DOHH2 (cell line): Measurements from ENCODE around the gene WNK1.

Source experiments
- H3F3A ChIP-seq: fragments of 200-600 bp; sonication (generic), shearing (Covaris generic); 2 replicates; pipeline ENCODE4 v1.6.0; 2016; ENCODE audit warnings: antibody characterized with exemption, mild to moderate bottlenecking; ENCODE audit not compliant: control insufficient read depth, insufficient read depth
- H3K27ac ChIP-seq: fragments of 200-600 bp; sonication (generic); 2 replicates; pipeline ENCODE4 v1.5.1; 2014; ENCODE audit warnings: low read depth, mild to moderate bottlenecking, low read length, moderate library complexity
- H3K27me3 ChIP-seq: fragments of 200-600 bp; sonication (generic); 2 replicates; pipeline ENCODE4 v1.6.1; 2014; ENCODE audit warnings: mild to moderate bottlenecking, low read length, mixed read lengths; ENCODE audit not compliant: control insufficient read depth
- H3K36me3 ChIP-seq: fragments of 200-600 bp; sonication (generic); 2 replicates; pipeline ENCODE4 v1.6.1; 2014; ENCODE audit warnings: mild to moderate bottlenecking, low read length, moderate library complexity, mixed read lengths; ENCODE audit not compliant: control insufficient read depth
- H3K4me1 ChIP-seq: fragments of 200-600 bp; sonication (generic); 2 replicates; pipeline ENCODE4 v1.6.1; 2014; ENCODE audit warnings: mild to moderate bottlenecking, low read length, mixed read lengths; ENCODE audit not compliant: control insufficient read depth
- H3K4me2 ChIP-seq: fragments of 200-600 bp; sonication (generic); 2 replicates; pipeline ENCODE4 v1.6.0; 2014; ENCODE audit warnings: mild to moderate bottlenecking, low read length, moderate library complexity
- H3K4me3 ChIP-seq: fragments of 200-600 bp; sonication (generic); 2 replicates; pipeline ENCODE4 v1.5.1; 2014; ENCODE audit warnings: mild to moderate bottlenecking, low read length, mixed read lengths
- H3K79me2 ChIP-seq: fragments of 200-600 bp; sonication (generic); 2 replicates; pipeline ENCODE4 v1.6.1; 2014; ENCODE audit warnings: mild to moderate bottlenecking, low read length, mixed read lengths; ENCODE audit not compliant: control insufficient read depth
- H3K9me2 ChIP-seq: fragments of 200-600 bp; sonication (generic); replicated peaks from 2 replicates; pipeline ENCODE4 v1.6.1; 2014; ENCODE audit warnings: mild to moderate bottlenecking, low read length, mixed read lengths; ENCODE audit not compliant: control insufficient read depth
- H3K9me3 ChIP-seq: fragments of 200-600 bp; sonication (generic); 2 replicates; pipeline ENCODE4 v1.6.1; 2014; ENCODE audit warnings: antibody characterized with exemption, low read length, mixed read lengths; ENCODE audit not compliant: control insufficient read depth, insufficient read depth
- H4K20me1 ChIP-seq: fragments of 200-600 bp; sonication (generic); 2 replicates; pipeline ENCODE4 v1.6.0; 2014; ENCODE audit warnings: low read depth, mild to moderate bottlenecking, antibody characterized with exemption, low read length, moderate library complexity; ENCODE audit not compliant: control insufficient read depth, insufficient read depth
- EZH2phosphoT487 ChIP-seq: fragments of 200-600 bp; sonication (generic); IDR thresholded peaks from 2 replicates; pipeline ENCODE4 v1.6.1; 2017; ENCODE audit warnings: borderline replicate concordance, mild to moderate bottlenecking, antibody characterized with exemption, low read length, moderate library complexity, mixed read lengths
- TF ChIP-seq, protein P1 (sequence below): fragments of 200-600 bp; sonication (generic); IDR thresholded peaks from one replicate; pipeline ENCODE4 v1.5.1; 2014; ENCODE audit warnings: antibody characterized with exemption, mild to moderate bottlenecking, low read depth, low read length; ENCODE audit not compliant: poor library complexity, severe bottlenecking

WNK1 gene

DNA sequence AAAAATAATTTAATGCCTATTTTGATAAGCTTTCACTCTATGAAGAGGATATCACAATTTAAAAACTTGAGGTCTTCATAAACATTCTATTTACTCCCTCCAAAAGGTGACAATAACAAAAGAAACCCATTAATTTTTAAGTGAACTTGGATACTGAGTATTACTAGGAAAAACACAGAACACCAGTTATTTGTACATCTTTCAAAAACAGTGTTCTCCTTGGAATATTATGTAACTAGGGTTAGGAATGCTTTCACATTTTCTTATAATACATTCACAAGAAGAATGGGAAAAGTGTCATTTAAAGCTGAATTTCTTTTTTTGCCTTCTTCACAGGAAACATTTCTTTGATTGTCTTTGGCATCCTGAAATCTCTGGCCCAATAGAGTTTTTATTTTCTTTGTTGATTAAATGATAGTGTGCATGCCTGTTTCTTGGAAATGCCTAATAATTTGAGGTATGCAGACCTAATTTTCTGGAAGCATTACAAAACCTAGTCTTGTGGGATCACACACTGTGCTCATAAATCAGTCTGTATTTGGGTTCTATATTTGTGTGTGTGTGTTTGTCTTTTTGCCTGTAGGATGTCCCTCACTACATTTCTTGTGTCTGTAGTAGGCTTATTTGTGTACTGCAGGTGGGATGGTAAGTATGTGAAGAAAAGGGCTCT lies 76.5 kb downstream of the WNK1 start:
- Histone ChIP-seq H4K20me1 (no peaks in the 10 kb centered on the region; the same call in 1 of the 2 replicates), H3F3A (no peaks in the 10 kb centered on the region), H3K4me1 (peaks cover 4% of the 10 kb centered on the region), H3K27me3 (no peaks in the 10 kb centered on the region), H3K4me2 (no peak overlapping the region), H3K4me3 (no peak overlapping the region), H3K27ac (no peak overlapping the region), H3K36me3 (peaks cover 57% of the 10 kb centered on the region), H3K9me2 (no peaks in the 10 kb centered on the region), H3K9me3 (no peaks in the 10 kb centered on the region), H3K79me2 (peaks cover 29% of the 10 kb centered on the region)
- TF ChIP-seq, protein P1, sequence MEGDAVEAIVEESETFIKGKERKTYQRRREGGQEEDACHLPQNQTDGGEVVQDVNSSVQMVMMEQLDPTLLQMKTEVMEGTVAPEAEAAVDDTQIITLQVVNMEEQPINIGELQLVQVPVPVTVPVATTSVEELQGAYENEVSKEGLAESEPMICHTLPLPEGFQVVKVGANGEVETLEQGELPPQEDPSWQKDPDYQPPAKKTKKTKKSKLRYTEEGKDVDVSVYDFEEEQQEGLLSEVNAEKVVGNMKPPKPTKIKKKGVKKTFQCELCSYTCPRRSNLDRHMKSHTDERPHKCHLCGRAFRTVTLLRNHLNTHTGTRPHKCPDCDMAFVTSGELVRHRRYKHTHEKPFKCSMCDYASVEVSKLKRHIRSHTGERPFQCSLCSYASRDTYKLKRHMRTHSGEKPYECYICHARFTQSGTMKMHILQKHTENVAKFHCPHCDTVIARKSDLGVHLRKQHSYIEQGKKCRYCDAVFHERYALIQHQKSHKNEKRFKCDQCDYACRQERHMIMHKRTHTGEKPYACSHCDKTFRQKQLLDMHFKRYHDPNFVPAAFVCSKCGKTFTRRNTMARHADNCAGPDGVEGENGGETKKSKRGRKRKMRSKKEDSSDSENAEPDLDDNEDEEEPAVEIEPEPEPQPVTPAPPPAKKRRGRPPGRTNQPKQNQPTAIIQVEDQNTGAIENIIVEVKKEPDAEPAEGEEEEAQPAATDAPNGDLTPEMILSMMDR, result no peak
- TF ChIP-seq EZH2phosphoT487, result no peak

DNA sequence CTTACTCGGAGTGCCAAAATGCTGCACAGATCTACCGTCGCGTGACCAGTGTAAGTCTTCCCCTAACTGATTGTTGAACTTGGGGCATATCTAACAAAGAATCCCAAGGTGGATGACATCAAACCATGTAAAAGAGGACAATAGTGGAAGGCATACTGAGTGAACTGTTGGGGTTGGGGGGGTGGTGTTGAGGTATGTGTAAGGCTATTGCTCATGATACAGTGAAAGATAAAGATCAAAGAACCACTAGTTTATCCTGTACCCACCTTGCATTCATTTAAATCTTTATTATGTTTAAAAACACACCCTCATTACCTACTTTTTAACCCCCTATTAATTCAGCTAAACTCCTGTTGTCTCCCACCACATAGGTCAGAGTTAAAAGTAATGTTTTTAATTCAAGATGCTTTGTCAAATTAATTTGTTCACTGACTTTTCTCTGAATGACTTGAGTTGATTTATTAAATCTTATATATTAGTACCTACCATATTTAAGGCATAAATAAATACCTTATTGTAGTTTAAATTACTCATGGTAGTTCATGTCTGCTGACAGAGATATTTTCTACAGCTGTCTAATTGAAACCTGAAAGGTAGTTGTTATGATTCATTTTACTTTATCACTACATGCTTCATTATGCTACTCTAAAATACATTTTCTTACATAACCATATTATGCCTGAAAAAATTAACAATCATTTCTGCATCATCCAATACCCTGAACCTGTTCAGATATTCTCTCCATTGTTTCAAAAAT lies 77.9 kb downstream of the WNK1 start:
- TF ChIP-seq EZH2phosphoT487, result no peak
- TF ChIP-seq, protein P1, result no peak
- no peaks in the 10 kb centered on the region for H4K20me1 ChIP-seq
- H3K27me3 ChIP-seq, result no peaks in the 10 kb centered on the region
- H3K9me2 ChIP-seq, result no peaks in the 10 kb centered on the region
- H3K79me2 ChIP-seq, result peaks cover 16% of the 10 kb centered on the region
- H3K4me2 ChIP-seq, result no peak overlapping the region
- no peaks in the 10 kb centered on the region for H3K9me3 ChIP-seq
- peaks cover 65% of the 10 kb centered on the region for H3K36me3 ChIP-seq
- no peak overlapping the region for H3K4me3 ChIP-seq
- H3K27ac ChIP-seq, result no peak overlapping the region
- no peaks in the 10 kb centered on the region for H3F3A ChIP-seq
- H3K4me1 ChIP-seq, result no peaks in the 10 kb centered on the region

DNA sequence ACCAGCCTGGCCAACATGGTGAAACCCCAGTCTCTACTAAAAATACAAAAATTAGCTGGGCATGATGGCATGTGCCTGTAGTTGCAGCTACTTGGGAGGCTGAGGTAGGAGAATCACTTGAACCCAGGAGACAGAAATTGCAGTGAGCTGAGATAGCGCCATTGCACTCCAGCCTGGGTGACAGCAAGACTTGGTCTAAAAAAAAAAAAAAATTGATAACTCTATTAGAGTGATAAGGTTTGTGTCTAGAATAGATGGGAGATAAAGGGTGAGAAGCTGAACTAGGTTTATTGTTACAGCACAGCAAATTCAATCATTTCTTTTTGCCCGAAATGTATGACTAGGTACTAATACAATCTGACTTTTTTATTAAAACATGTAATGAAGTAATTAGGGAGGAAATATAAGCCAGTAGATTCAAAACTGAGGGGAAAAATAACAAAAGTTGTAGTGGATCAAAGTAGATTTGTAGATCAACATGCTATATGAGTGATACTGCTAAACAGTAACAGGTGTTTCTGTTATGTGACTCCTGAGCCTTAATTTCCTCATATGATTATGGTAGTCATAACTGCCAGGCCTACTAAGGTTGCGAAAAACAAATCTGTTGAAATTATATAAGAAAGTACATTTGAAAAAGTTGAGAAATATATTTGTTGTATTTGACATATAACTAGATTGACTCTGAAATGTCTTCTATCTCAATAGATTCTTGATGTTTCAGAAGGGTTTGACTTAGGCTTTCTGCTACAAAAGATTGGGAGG lies 83.6 kb downstream of the WNK1 start:
- no peak overlapping the region for H3K27ac ChIP-seq
- no peak overlapping the region for H3K4me3 ChIP-seq
- H3K4me2 ChIP-seq, result no peak overlapping the region
- H3K27me3 ChIP-seq, result no peaks in the 10 kb centered on the region
- no peaks in the 10 kb centered on the region for H3K9me3 ChIP-seq
- no peaks in the 10 kb centered on the region for H4K20me1 ChIP-seq
- H3K79me2 ChIP-seq, result no peaks in the 10 kb centered on the region; the same call in 1 of the 2 replicates
- TF ChIP-seq, protein P1, result no peak
- no peak for TF ChIP-seq EZH2phosphoT487
- peaks cover 30% of the 10 kb centered on the region for H3K36me3 ChIP-seq
- H3K9me2 ChIP-seq, result no peaks in the 10 kb centered on the region
- H3K4me1 ChIP-seq, result no peaks in the 10 kb centered on the region
- 0 out of 2 replicates have a peak, but pooled peaks cover 4% of the 10 kb centered on the region for H3F3A ChIP-seq
